Rectal smooth muscle tissue (tissue), 1 donor: ENCODE measurements around the gene AGPAT3.

ENCODE experiments used
- H3K27ac ChIP-seq: one replicate; pipeline ENCODE4 v1.7.0; 2013; ENCODE audit warnings: low read depth, low read length, inconsistent platforms
- H3K27me3 ChIP-seq: one replicate; pipeline ENCODE4 v1.7.0; 2013; ENCODE audit warnings: low read length; ENCODE audit not compliant: control insufficient read depth, insufficient read depth
- H3K36me3 ChIP-seq: one replicate; pipeline ENCODE4 v1.7.0; 2013; ENCODE audit warnings: low read length; ENCODE audit not compliant: control insufficient read depth, insufficient read depth
- H3K4me1 ChIP-seq: one replicate; pipeline ENCODE4 v1.7.0; 2013; ENCODE audit warnings: low read length; ENCODE audit not compliant: control insufficient read depth, insufficient read depth
- H3K4me3 ChIP-seq: one replicate; pipeline ENCODE4 v1.7.0; 2013; ENCODE audit warnings: low read length
- H3K9ac ChIP-seq: one replicate; pipeline ENCODE4 v1.7.0; 2013; ENCODE audit warnings: low read length

The AGPAT3 gene

GRCh38 chr21:43858806-43859648 is 6.0 kb upstream of the AGPAT3 start:
- H3K36me3 ChIP-seq, result no peaks in the 10 kb centered on the region
- no peak overlapping the region for H3K4me3 ChIP-seq
- no peak overlapping the region for H3K27ac ChIP-seq
- no peak overlapping the region for H3K9ac ChIP-seq
- peaks cover 2% of the 10 kb centered on the region for H3K4me1 ChIP-seq
- no peaks in the 10 kb centered on the region for H3K27me3 ChIP-seq

- H3K4me3 ChIP-seq, result no peak overlapping the region
- no peaks in the 10 kb centered on the region for H3K27me3 ChIP-seq
- no peak overlapping the region for H3K9ac ChIP-seq
- H3K27ac ChIP-seq, result no peak overlapping the region
- H3K36me3 ChIP-seq, result no peaks in the 10 kb centered on the region
- H3K4me1 ChIP-seq, result peaks cover 2% of the 10 kb centered on the region
Observed at GRCh38 chr21:43859747-43860214, 5.2 kb upstream of the AGPAT3 start.

DNA sequence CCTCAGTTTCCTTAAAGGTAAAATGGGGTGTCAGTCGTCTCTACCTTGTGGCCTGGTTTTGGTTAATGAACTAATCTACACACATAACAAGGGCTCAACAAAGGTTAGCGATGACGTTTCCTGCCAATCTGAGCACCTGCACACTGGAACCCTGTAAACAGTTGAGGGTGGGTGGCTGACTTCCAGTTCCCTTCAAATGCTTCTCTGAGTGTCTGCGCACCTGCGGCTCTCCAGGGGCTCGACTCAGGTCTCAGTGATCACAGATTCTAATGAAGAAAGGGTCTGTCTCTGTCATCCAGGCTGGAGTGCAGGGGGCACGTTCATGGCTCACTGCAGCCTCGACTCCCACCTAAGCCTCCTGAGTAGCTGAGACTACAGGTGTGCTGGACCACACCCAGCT is 3.3 kb upstream of the AGPAT3 start:
- no peaks in the 10 kb centered on the region for H3K36me3 ChIP-seq
- H3K27me3 ChIP-seq, result no peaks in the 10 kb centered on the region
- H3K9ac ChIP-seq, result no peak overlapping the region
- peaks cover 5% of the 10 kb centered on the region for H3K4me1 ChIP-seq
- no peak overlapping the region for H3K27ac ChIP-seq
- H3K4me3 ChIP-seq, result no peak overlapping the region

GRCh38 chr21:43864313-43864961 is 586 bp upstream of the AGPAT3 start:
- Histone ChIP-seq H3K27ac (no peak overlapping the region), H3K9ac (no peak overlapping the region), H3K4me3 (peak overlapping the region; percentile 64), H3K4me1 (peaks cover 9% of the 10 kb centered on the region), H3K27me3 (no peaks in the 10 kb centered on the region), H3K36me3 (no peaks in the 10 kb centered on the region)

GRCh38 chr21:43865540-43866259 is 677 bp downstream of the AGPAT3 start:
- Histone ChIP-seq H3K4me3 (peak overlapping the region; percentile 61), H3K4me1 (peaks cover 7% of the 10 kb centered on the region), H3K9ac (no peak overlapping the region), H3K27me3 (no peaks in the 10 kb centered on the region), H3K36me3 (no peaks in the 10 kb centered on the region), H3K27ac (peak overlapping the region; percentile 89)

DNA sequence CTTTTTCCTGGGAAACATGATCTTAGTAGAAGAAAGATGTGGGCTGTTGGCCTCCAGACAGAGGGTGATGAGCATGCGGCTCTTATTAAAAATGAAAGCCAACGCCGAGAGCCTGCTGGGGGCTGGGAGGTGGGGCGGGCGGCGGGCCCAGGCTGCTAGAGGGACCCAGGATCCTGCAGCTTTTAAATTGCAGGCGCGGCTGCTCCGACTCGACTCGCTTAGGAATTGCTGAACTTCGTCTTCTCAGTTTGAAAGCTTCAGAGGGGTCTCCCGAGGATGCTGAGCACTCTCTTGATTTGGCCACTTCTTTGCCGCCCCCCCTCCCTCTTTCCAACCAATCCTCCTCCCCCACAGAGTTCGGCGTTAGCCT is 1.2 kb downstream of the AGPAT3 start:
- Histone ChIP-seq H3K27me3 (no peaks in the 10 kb centered on the region), H3K36me3 (peaks cover under 1% of the 10 kb centered on the region), H3K4me3 (peak overlapping the region; percentile 61), H3K4me1 (peaks cover 7% of the 10 kb centered on the region), H3K27ac (peak overlapping the region; percentile 89), H3K9ac (no peak overlapping the region)

GRCh38 chr21:43866659-43867331 is 1.8 kb downstream of the AGPAT3 start:
- peaks cover 4% of the 10 kb centered on the region for H3K36me3 ChIP-seq
- H3K4me3 ChIP-seq, result peak overlapping the region; percentile 61
- peak overlapping the region; percentile 89 for H3K27ac ChIP-seq
- peaks cover 7% of the 10 kb centered on the region for H3K4me1 ChIP-seq
- no peak overlapping the region for H3K9ac ChIP-seq
- H3K27me3 ChIP-seq, result no peaks in the 10 kb centered on the region

DNA sequence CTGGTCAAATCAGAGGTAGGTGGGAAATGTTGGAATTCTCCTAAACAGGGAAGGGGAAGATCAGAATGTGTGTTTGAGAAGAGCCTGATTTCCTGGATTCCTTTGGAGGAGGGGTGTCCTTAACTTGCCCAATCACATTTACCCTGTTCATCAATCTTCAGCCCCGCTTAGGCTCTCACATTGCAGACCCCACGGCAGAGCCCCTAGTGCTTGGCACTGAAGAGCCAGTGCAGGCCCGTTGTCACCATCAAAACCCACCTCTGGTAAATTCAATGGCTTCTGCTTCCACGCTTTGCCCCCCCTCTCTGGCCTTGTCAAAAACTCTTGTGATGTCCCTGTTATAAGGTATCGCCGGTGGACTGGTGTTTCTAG is 2.3 kb downstream of the AGPAT3 start:
- Histone ChIP-seq H3K27me3 (no peaks in the 10 kb centered on the region), H3K9ac (no peak overlapping the region), H3K4me3 (peak overlapping the region; percentile 61), H3K4me1 (peaks cover 7% of the 10 kb centered on the region), H3K36me3 (peaks cover 4% of the 10 kb centered on the region), H3K27ac (peak overlapping the region; percentile 89)

GRCh38 chr21:43867948-43868347 is 2.9 kb downstream of the AGPAT3 start:
- H3K27me3 ChIP-seq, result no peaks in the 10 kb centered on the region
- peaks cover 7% of the 10 kb centered on the region for H3K4me1 ChIP-seq
- peaks cover 4% of the 10 kb centered on the region for H3K36me3 ChIP-seq
- no peak overlapping the region for H3K4me3 ChIP-seq
- H3K9ac ChIP-seq, result no peak overlapping the region
- no peak overlapping the region for H3K27ac ChIP-seq

- H3K4me3 ChIP-seq, result no peak overlapping the region
- peaks cover 7% of the 10 kb centered on the region for H3K4me1 ChIP-seq
- H3K36me3 ChIP-seq, result peaks cover 4% of the 10 kb centered on the region
- H3K27ac ChIP-seq, result no peak overlapping the region
- no peak overlapping the region for H3K9ac ChIP-seq
- no peaks in the 10 kb centered on the region for H3K27me3 ChIP-seq
Observed at GRCh38 chr21:43868461-43868860, 3.4 kb downstream of the AGPAT3 start.

DNA sequence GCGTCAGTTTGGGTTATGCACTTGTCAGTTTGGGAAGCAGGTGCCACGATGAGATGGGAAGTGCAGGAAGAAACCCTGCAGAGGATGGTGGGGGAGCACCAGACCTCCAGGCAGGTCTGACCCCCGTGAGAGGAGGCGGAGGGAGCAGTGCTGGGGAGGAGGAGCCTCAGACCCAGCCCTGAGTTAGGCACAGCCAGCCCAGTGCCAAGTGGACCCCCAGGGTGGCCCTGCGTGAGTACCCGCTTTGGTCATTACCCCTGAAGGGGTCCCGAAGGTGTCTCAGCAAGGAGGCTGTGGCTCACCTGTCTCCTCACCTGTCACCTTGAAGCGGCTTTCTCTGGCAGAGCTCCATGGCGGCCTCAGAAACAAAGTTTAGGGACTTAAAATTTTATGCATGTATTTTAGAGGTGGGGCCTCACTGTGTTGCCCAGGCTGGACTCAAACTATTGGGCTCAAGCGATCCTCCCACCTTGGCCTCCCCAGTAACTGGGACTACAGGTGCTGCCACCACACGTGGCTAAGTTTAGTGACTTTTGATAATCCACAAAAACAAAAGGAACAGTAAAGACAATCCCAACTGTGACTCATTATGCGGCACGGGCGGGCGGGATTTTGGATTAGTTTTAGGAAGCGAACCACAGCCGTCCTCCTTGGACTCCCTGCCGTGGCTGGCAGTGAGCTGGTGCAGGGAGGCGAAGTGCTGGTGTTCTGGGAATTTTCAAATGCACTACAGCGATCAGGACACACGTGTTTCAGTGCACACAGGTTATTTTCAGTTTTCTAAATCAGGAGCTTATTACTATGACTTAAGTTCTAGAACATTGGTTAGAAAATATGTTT is 4.7 kb downstream of the AGPAT3 start:
- H3K9ac ChIP-seq, result no peak overlapping the region
- H3K4me1 ChIP-seq, result peaks cover 7% of the 10 kb centered on the region
- no peaks in the 10 kb centered on the region for H3K27me3 ChIP-seq
- peaks cover 4% of the 10 kb centered on the region for H3K36me3 ChIP-seq
- H3K27ac ChIP-seq, result no peak overlapping the region
- no peak overlapping the region for H3K4me3 ChIP-seq
